ENCODE measurements around the gene FANCL. TPM values are rescaled to one million over a fixed set of nuclear protein-coding genes. Genes with fewer than 3 reads are reported as not detected.

FANCL gene
- total RNA-seq, 1 donor from 2014 or later, result 8.6 TPM

- H3K27me3 Mint-ChIP-seq (ENCODE audit: low read depth), result no peaks in the 10 kb centered on the region
- no peak overlapping the region for H3K4me3 Mint-ChIP-seq (ENCODE audit: unreplicated experiment)
- no peaks in the 10 kb centered on the region for H3K36me3 Mint-ChIP-seq (ENCODE audit: low read depth)
- no peak for DNase-seq (ENCODE audit: low spot score)
- H3K4me1 Mint-ChIP-seq (ENCODE audit: low read depth), result peaks cover 15% of the 10 kb centered on the region
- H3K9me3 Mint-ChIP-seq (ENCODE audit: low read depth), result peaks cover 8% of the 10 kb centered on the region
- H3K27ac Mint-ChIP-seq (ENCODE audit: unreplicated experiment), result no peak overlapping the region
- TF ChIP-seq CTCF (IDR thresholded peaks at IDR 0.05), result no peak
Measured at GRCh38 chr2:58239243-58239925, 1.7 kb downstream of the FANCL start.

GRCh38 chr2:58237741-58238140 is 3.4 kb downstream of the FANCL start:
- TF ChIP-seq CTCF (IDR thresholded peaks at IDR 0.05), result no peak
- H3K4me1 Mint-ChIP-seq (ENCODE audit: low read depth), result peaks cover 25% of the 10 kb centered on the region
- no peak overlapping the region for H3K4me3 Mint-ChIP-seq (ENCODE audit: unreplicated experiment)
- no peak overlapping the region for H3K27ac Mint-ChIP-seq (ENCODE audit: unreplicated experiment)
- H3K27me3 Mint-ChIP-seq (ENCODE audit: low read depth), result no peaks in the 10 kb centered on the region
- DNase-seq (ENCODE audit: low spot score), result no peak
- H3K36me3 Mint-ChIP-seq (ENCODE audit: low read depth), result no peaks in the 10 kb centered on the region
- H3K9me3 Mint-ChIP-seq (ENCODE audit: low read depth), result peaks cover 11% of the 10 kb centered on the region

- no peaks in the 10 kb centered on the region for H3K27me3 Mint-ChIP-seq (ENCODE audit: low read depth)
- no peaks in the 10 kb centered on the region for H3K36me3 Mint-ChIP-seq (ENCODE audit: low read depth)
- no peak for TF ChIP-seq CTCF (IDR thresholded peaks at IDR 0.05)
- H3K4me3 Mint-ChIP-seq (ENCODE audit: unreplicated experiment), result no peak overlapping the region
- peaks cover 11% of the 10 kb centered on the region for H3K9me3 Mint-ChIP-seq (ENCODE audit: low read depth)
- H3K27ac Mint-ChIP-seq (ENCODE audit: unreplicated experiment), result no peak overlapping the region
- DNase-seq (ENCODE audit: low spot score), result no peak
- H3K4me1 Mint-ChIP-seq (ENCODE audit: low read depth), result peaks cover 21% of the 10 kb centered on the region
Measured at GRCh38 chr2:58235984-58236383, 5.1 kb downstream of the FANCL start.

GRCh38 chr2:58235170-58235569 is 6.0 kb downstream of the FANCL start:
- Mint-ChIP-seq H3K27me3 (ENCODE audit: low read depth) (no peaks in the 10 kb centered on the region), H3K4me3 (ENCODE audit: unreplicated experiment) (no peak overlapping the region), H3K36me3 (ENCODE audit: low read depth) (no peaks in the 10 kb centered on the region), H3K27ac (ENCODE audit: unreplicated experiment) (no peak overlapping the region), H3K9me3 (ENCODE audit: low read depth) (peaks cover 11% of the 10 kb centered on the region), H3K4me1 (ENCODE audit: low read depth) (peaks cover 15% of the 10 kb centered on the region)
- no peak for TF ChIP-seq CTCF (IDR thresholded peaks at IDR 0.05)
- no peak for DNase-seq (ENCODE audit: low spot score)

- peaks cover 8% of the 10 kb centered on the region for H3K36me3 Mint-ChIP-seq (ENCODE audit: low read depth)
- H3K4me1 Mint-ChIP-seq (ENCODE audit: low read depth), result peaks cover 6% of the 10 kb centered on the region
- no peaks in the 10 kb centered on the region for H3K9me3 Mint-ChIP-seq (ENCODE audit: low read depth)
- no peaks in the 10 kb centered on the region for H3K27me3 Mint-ChIP-seq (ENCODE audit: low read depth)
- no peak overlapping the region for H3K27ac Mint-ChIP-seq (ENCODE audit: unreplicated experiment)
- no peak for TF ChIP-seq CTCF (IDR thresholded peaks at IDR 0.05)
- DNase-seq (ENCODE audit: low spot score), result no peak
- H3K4me3 Mint-ChIP-seq (ENCODE audit: unreplicated experiment), result no peak overlapping the region
Measured at GRCh38 chr2:58228299-58228698, 12.8 kb downstream of the FANCL start.

All from chondrocyte (in vitro differentiated cells).